H9 (cell line): ENCODE data around the gene COG8. TPM values are rescaled to one million over a fixed set of nuclear protein-coding genes. Genes with fewer than 3 reads are reported as not detected.

Experiments
- DNase-seq: peaks from one replicate; pipeline ENCODE4 v3.0.0-alpha.2; 2017
- H2AFZ ChIP-seq: one replicate; pipeline ENCODE4 v1.6.1; 2013; ENCODE audit warnings: mild to moderate bottlenecking, low read length, control low read depth, moderate library complexity
- H2AK5ac ChIP-seq: 2 replicates; pipeline ENCODE4 v1.6.1; 2013; ENCODE audit warnings: low read length, control low read depth, mixed read lengths; ENCODE audit not compliant: insufficient read length
- H2BK120ac ChIP-seq: one replicate; pipeline ENCODE4 v1.6.1; 2013; ENCODE audit warnings: low read depth, mild to moderate bottlenecking, low read length, control low read depth, inconsistent platforms; ENCODE audit not compliant: poor library complexity, severe bottlenecking
- H2BK12ac ChIP-seq: 2 replicates; pipeline ENCODE4 v1.6.1; 2013; ENCODE audit warnings: low read length, control low read depth, mixed read lengths, low read depth; ENCODE audit not compliant: insufficient read length
- H2BK15ac ChIP-seq: 2 replicates; pipeline ENCODE4 v1.6.1; 2013; ENCODE audit warnings: low read depth, low read length, control low read depth
- H2BK20ac ChIP-seq: one replicate; pipeline ENCODE4 v1.6.1; 2013; ENCODE audit warnings: low read depth, mild to moderate bottlenecking, low read length, control low read depth, inconsistent platforms; ENCODE audit not compliant: poor library complexity, severe bottlenecking
- H2BK5ac ChIP-seq: 2 replicates; pipeline ENCODE4 v1.6.1; 2013; ENCODE audit warnings: low read length, control low read depth, mixed read lengths; ENCODE audit not compliant: insufficient read length
- H3K14ac ChIP-seq: 2 replicates; pipeline ENCODE4 v1.6.1; 2013; ENCODE audit warnings: low read length, control low read depth; ENCODE audit not compliant: insufficient read depth
- H3K18ac ChIP-seq: 2 replicates; pipeline ENCODE4 v1.6.1; 2013; ENCODE audit warnings: low read depth, mild to moderate bottlenecking, mixed read lengths, low read length, control low read depth; ENCODE audit not compliant: insufficient read length
- H3K23ac ChIP-seq: 2 replicates; pipeline ENCODE4 v1.6.1; 2013; ENCODE audit warnings: low read length, control low read depth, mixed read lengths, low read depth; ENCODE audit not compliant: insufficient read length
- H3K23me2 ChIP-seq: 2 replicates; pipeline ENCODE4 v1.6.1; 2013; ENCODE audit warnings: low read depth, mild to moderate bottlenecking, mixed read lengths, low read length, control low read depth; ENCODE audit not compliant: insufficient read length, poor library complexity, severe bottlenecking
- H3K27ac ChIP-seq: 2 replicates; pipeline ENCODE4 v1.5.1; 2013; ENCODE audit warnings: low read length, control low read depth, mixed read lengths, low read depth; ENCODE audit not compliant: insufficient read length
- H3K27me3 ChIP-seq: 2 replicates; pipeline ENCODE4 v1.6.1; 2013; ENCODE audit warnings: low read length, control low read depth, inconsistent platforms; ENCODE audit not compliant: insufficient read depth
- H3K4ac ChIP-seq: 2 replicates; pipeline ENCODE4 v1.6.1; 2013; ENCODE audit warnings: low read depth, mild to moderate bottlenecking, control low read depth, inconsistent platforms, low read length, moderate library complexity
- H3K4me1 ChIP-seq: 2 replicates; pipeline ENCODE4 v1.6.1; 2013; ENCODE audit warnings: low read length, control low read depth, inconsistent platforms; ENCODE audit not compliant: insufficient read depth
- H3K4me2 ChIP-seq: 2 replicates; pipeline ENCODE4 v1.6.1; 2013; ENCODE audit warnings: low read length, control low read depth, mixed read lengths; ENCODE audit not compliant: insufficient read length, insufficient read depth
- H3K56ac ChIP-seq: 2 replicates; pipeline ENCODE4 v1.6.1; 2013; ENCODE audit warnings: low read depth, mild to moderate bottlenecking, mixed read lengths, low read length, control low read depth; ENCODE audit not compliant: insufficient read length
- H3K79me1 ChIP-seq: 2 replicates; pipeline ENCODE4 v1.6.1; 2013; ENCODE audit warnings: low read depth, mild to moderate bottlenecking, moderate library complexity, low read length, control low read depth, inconsistent platforms; ENCODE audit not compliant: insufficient read depth, poor library complexity, severe bottlenecking
- H3K79me2 ChIP-seq: 2 replicates; pipeline ENCODE4 v1.6.1; 2013; ENCODE audit warnings: low read length, control low read depth, inconsistent platforms; ENCODE audit not compliant: insufficient read depth
- H3K9ac ChIP-seq: 2 replicates; pipeline ENCODE4 v1.6.1; 2013; ENCODE audit warnings: low read length, control low read depth, mixed read lengths; ENCODE audit not compliant: insufficient read length; ENCODE audit errors: extremely low read depth
- H3K9me3 ChIP-seq: one replicate; pipeline ENCODE4 v1.6.1; 2013; ENCODE audit warnings: low read depth, low read length, inconsistent platforms; ENCODE audit not compliant: control insufficient read depth
- H3T11ph ChIP-seq: one replicate; pipeline ENCODE4 v1.6.1; 2013; ENCODE audit warnings: mild to moderate bottlenecking, low read length, control low read depth, inconsistent platforms
- H4K20me1 ChIP-seq: one replicate; pipeline ENCODE4 v1.6.1; 2013; ENCODE audit not compliant: control insufficient read depth, insufficient read length, insufficient read depth
- H4K5ac ChIP-seq: 2 replicates; pipeline ENCODE4 v1.6.1; 2013; ENCODE audit warnings: low read depth, mild to moderate bottlenecking, mixed read lengths, low read length, control low read depth; ENCODE audit not compliant: insufficient read length
- H4K8ac ChIP-seq: replicated peaks from 2 replicates; pipeline ENCODE4 v1.6.1; 2013; ENCODE audit warnings: low read length, control low read depth, mixed read lengths, low read depth; ENCODE audit not compliant: insufficient read length
- H4K91ac ChIP-seq: 2 replicates; pipeline ENCODE4 v1.6.1; 2013; ENCODE audit warnings: low read depth, mild to moderate bottlenecking, moderate library complexity, mixed read lengths, low read length, control low read depth; ENCODE audit not compliant: insufficient read length
- H3K27ac Mint-ChIP-seq, 3 experiments: 2 replicates in 2 of 3; 3 replicates in 1 of 3; pipeline ENCODE4 v1.8.0; 2020 to 2021; ENCODE audit warnings: mixed read lengths in 3 of 3, mild to moderate bottlenecking in 1 of 3, moderate library complexity in 1 of 3
- H3K27me3 Mint-ChIP-seq: 2 replicates; pipeline ENCODE4 v1.8.0; 2021; ENCODE audit warnings: low read depth, mild to moderate bottlenecking, moderate library complexity, mixed read lengths
- H3K36me3 Mint-ChIP-seq, 3 experiments: 2 replicates in 2 of 3; 3 replicates in 1 of 3; pipeline ENCODE4 v1.8.0; 2020 to 2021; ENCODE audit warnings: low read depth in 3 of 3, mixed read lengths in 3 of 3; ENCODE audit not compliant: insufficient read depth in 1 of 3
- H3K4me1 Mint-ChIP-seq, 2 experiments: 2 replicates each; pipeline ENCODE4 v1.8.0; 2020; ENCODE audit warnings: mixed read lengths in 2 of 2
- H3K4me3 Mint-ChIP-seq, 2 experiments: 2 replicates in 1 of 2; 3 replicates in 1 of 2; pipeline ENCODE4 v1.8.0; 2020 to 2021; ENCODE audit warnings: mild to moderate bottlenecking in 2 of 2, mixed read lengths in 2 of 2, moderate library complexity in 1 of 2
- H3K9me3 Mint-ChIP-seq, 2 experiments: 2 replicates in 1 of 2; 3 replicates in 1 of 2; pipeline ENCODE4 v1.8.0; 2020; ENCODE audit warnings: mild to moderate bottlenecking in 2 of 2, mixed read lengths in 2 of 2, moderate library complexity in 1 of 2
- WGBS: extraction: QIAGEN DNeasy Blood & Tissue Kit; methylation state at CpG from one replicate; pipeline ENCODE4 v1.1.7; 2013; ENCODE audit warnings: missing lambda C conversion rate, low lambda C conversion rate, mixed read lengths; ENCODE audit not compliant: insufficient read length; ENCODE audit errors: extremely low coverage; 5-methylcytosine and 5-hydroxymethylcytosine counted together
- total RNA-seq: library from RNA; stranded (reverse); gene quantifications from 2 replicates; pipeline ENCODE4 v1.2.1, GENCODE V29; 2021
- TF ChIP-seq, protein P1 (sequence below): fragments of 200-600 bp; sonication (generic); conservative IDR thresholded peaks from 3 replicates; pipeline ENCODE4 v1.8.0; 2021; ENCODE audit warnings: antibody characterized with exemption, mild to moderate bottlenecking

The COG8 gene
- total RNA-seq, 1 experiment from 2014 or later = 52.3 TPM

DNA sequence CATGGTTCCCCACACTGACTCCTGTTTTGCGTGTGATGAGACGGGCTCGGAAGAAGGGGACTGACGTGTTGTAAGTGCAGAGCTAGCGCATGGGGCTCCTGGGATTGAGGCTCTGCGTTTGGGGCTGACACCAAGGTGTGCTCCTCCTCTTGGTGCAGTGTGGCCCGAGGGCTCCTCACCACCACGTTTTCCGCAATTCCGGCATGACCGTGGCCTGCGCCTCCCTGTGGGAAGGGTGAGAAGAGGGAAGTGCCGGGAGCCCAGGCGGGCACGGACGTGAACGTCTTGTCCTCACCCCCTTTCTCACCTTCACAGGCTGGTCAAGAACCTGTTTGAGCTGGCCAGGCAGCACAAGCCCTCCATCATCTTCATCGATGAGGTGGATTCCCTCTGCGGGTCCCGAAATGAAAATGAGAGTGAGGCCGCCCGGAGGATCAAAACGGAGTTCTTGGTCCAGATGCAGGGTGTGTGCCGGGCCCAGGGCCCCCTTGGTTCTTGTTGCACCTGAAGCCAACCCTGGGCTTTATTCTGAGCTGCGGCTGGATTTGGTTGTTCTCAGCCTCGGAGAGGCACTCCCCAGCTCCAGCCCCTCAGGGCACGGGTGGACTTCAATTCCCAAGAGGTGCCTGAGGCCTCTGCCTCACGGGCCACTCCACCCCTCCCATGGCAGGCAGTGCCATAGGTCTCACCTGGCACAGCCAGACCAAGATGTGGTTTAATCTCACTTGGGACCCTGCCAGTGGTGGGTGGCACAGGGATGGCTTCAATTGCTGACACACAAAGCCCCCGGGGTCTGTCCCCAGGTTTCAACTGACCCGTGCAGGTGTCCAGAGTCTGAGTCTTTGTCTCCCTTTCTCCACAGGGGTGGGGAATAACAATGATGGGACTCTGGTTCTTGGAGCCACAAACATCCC is 19.3 kb downstream of the COG8 start:
- Histone ChIP-seq H2AK5ac (no peak overlapping the region), H2BK120ac (no peak overlapping the region), H4K20me1 (no peaks in the 10 kb centered on the region), H2BK20ac (no peak overlapping the region), H3K27ac (no peak overlapping the region), H3K4ac (no peak overlapping the region), H3K4me2 (no peak overlapping the region), H3K56ac (no peak overlapping the region), H3K9ac (no peak overlapping the region), H2BK5ac (no peak overlapping the region), H3K14ac (no peak overlapping the region), H3K9me3 (no peaks in the 10 kb centered on the region), H3K79me1 (no peaks in the 10 kb centered on the region), H3K4me1 (no peaks in the 10 kb centered on the region), H3K23me2 (no peaks in the 10 kb centered on the region), H4K8ac (no peak overlapping the region), H4K91ac (no peak overlapping the region), H3T11ph (no peak overlapping the region), H3K79me2 (no peaks in the 10 kb centered on the region), H4K5ac (no peak overlapping the region), H3K27me3 (no peaks in the 10 kb centered on the region), H3K18ac (no peak overlapping the region), H2BK15ac (no peak overlapping the region), H2AFZ (no peak overlapping the region), H2BK12ac (no peak overlapping the region), H3K23ac (no peak overlapping the region)
- TF ChIP-seq, protein P1, sequence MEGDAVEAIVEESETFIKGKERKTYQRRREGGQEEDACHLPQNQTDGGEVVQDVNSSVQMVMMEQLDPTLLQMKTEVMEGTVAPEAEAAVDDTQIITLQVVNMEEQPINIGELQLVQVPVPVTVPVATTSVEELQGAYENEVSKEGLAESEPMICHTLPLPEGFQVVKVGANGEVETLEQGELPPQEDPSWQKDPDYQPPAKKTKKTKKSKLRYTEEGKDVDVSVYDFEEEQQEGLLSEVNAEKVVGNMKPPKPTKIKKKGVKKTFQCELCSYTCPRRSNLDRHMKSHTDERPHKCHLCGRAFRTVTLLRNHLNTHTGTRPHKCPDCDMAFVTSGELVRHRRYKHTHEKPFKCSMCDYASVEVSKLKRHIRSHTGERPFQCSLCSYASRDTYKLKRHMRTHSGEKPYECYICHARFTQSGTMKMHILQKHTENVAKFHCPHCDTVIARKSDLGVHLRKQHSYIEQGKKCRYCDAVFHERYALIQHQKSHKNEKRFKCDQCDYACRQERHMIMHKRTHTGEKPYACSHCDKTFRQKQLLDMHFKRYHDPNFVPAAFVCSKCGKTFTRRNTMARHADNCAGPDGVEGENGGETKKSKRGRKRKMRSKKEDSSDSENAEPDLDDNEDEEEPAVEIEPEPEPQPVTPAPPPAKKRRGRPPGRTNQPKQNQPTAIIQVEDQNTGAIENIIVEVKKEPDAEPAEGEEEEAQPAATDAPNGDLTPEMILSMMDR = no peak
- no CpG with 5 or more reads among the region's 30 CpGs for whole genome bisulfite sequencing
- H3K9me3 Mint-ChIP-seq = no peaks in the 10 kb centered on the region
- H3K27me3 Mint-ChIP-seq = no peaks in the 10 kb centered on the region
- peaks cover 44 to 92% (median 82%) of the 10 kb centered on the region in 3 experiments for H3K36me3 Mint-ChIP-seq
- 0 out of 7 replicates have a peak overlapping the region, but pooled peaks of 1 of the 3 experiments have one; percentile 50 for H3K27ac Mint-ChIP-seq
- no peak for DNase-seq
- H3K4me3 Mint-ChIP-seq = no peak overlapping the region
- H3K4me1 Mint-ChIP-seq = no peaks in the 10 kb centered on the region
